Aortic smooth muscle cell (primary cell): ENCODE measurements around the gene SDF2L1. TPM values are rescaled to one million over a fixed set of nuclear protein-coding genes. Genes with fewer than 3 reads are reported as not detected.

Experiments used
- total RNA-seq: library from RNA; depleted of rRNA; stranded (reverse); fragments of >200 nt; gene quantifications from 2 replicates; pipeline ENCODE4 v1.2.3, GENCODE V29; 2014

The SDF2L1 gene
- total RNA-seq = 20.0 and 37.4 TPM in 2 replicates

GRCh38 chr22:21641789-21642583 lies at the start of gene SDF2L1:
Gene SDF2L1, plus strand, starts transcription at chr22:21642302. Its CDS starts 35 bp downstream, at chr22:21642337.

GRCh38 chr22:21629255-21630149 lies 12.6 kb upstream of the SDF2L1 start, which contains the start of gene YDJC:
Gene YDJC, minus strand, starts transcription at chr22:21630022. Its CDS starts 8 bp downstream, at chr22:21630014.

GRCh38 chr22:21632237-21632895 lies 9.7 kb upstream of the SDF2L1 start, which contains the start of gene CCDC116:
Gene CCDC116, plus strand, starts transcription at chr22:21632760. Its CDS starts 422 bp downstream, at chr22:21633182.

Other genes with a start within 250 kb of the SDF2L1 start
- 1.6 and 2.0 TPM in 2 replicates for gene HIC2, start 224.9 kb upstream of the SDF2L1 start, total RNA-seq
- 2.9 and 3.0 TPM in 2 replicates for gene TMEM191C, start 174.9 kb upstream of the SDF2L1 start, total RNA-seq
- 0.19 and 0.53 TPM in 2 replicates for gene RIMBP3C, start 90.8 kb upstream of the SDF2L1 start, total RNA-seq
- 36.6 and 40.9 TPM in 2 replicates for gene UBE2L3, start 74.6 kb upstream of the SDF2L1 start, total RNA-seq
- 7.9 and 8.7 TPM in 2 replicates for gene YDJC, start 12.3 kb upstream of the SDF2L1 start, total RNA-seq
- 0.19 TPM in 1 of 2 replicates, not detected in the other for gene CCDC116, start 9.5 kb upstream of the SDF2L1 start, total RNA-seq
- 16.9 and 23.5 TPM in 2 replicates for gene PPIL2, start 23.7 kb downstream of the SDF2L1 start, total RNA-seq
- 1.3 and 1.4 TPM in 2 replicates for gene YPEL1, start 93.5 kb downstream of the SDF2L1 start, total RNA-seq
- 59.4 and 62.8 TPM in 2 replicates for gene MAPK1, start 225.3 kb downstream of the SDF2L1 start, total RNA-seq